Lower lobe of right lung (tissue), 2 donors: ENCODE data around the gene ELMO3. TPM values are rescaled to one million over a fixed set of nuclear protein-coding genes. Genes with fewer than 3 reads are reported as not detected.

Experiments used
- ATAC-seq, 2 donors: fragments of 200-7000 bp; cut with Tn5 transposase; one replicate each; pipeline ENCODE4 v1.9.1; 2020 to 2022; ENCODE audit warnings: mild to moderate bottlenecking in 2 of 2, moderate library complexity in 2 of 2
- DNase-seq: peaks from one replicate; pipeline ENCODE4 v3.0.0-alpha.2; 2020
- H3K27ac ChIP-seq: fragments of 200-600 bp; one replicate; pipeline ENCODE4 v1.8.0; 2022
- H3K27me3 ChIP-seq: fragments of 200-600 bp; one replicate; pipeline ENCODE4 v1.8.0; 2022; ENCODE audit warnings: low read depth
- H3K36me3 ChIP-seq: fragments of 200-600 bp; one replicate; pipeline ENCODE4 v1.8.0; 2022; ENCODE audit warnings: mild to moderate bottlenecking
- H3K4me1 ChIP-seq: fragments of 200-600 bp; one replicate; pipeline ENCODE4 v1.8.0; 2022
- H3K4me3 ChIP-seq: fragments of 200-600 bp; one replicate; pipeline ENCODE4 v1.8.0; 2022; ENCODE audit warnings: mild to moderate bottlenecking
- H3K9me3 ChIP-seq: fragments of 200-600 bp; one replicate; pipeline ENCODE4 v1.8.0; 2022
- CTCF ChIP-seq: fragments of 200-600 bp; IDR thresholded peaks from one replicate; pipeline ENCODE4 v1.8.0; 2022; ENCODE audit warnings: antibody characterized with exemption, mild to moderate bottlenecking
- intact Hi-C: fragments of 100-400 bp; cut with DNase I; formaldehyde crosslinking; loops from one replicate; pipeline ENCODE4 v1.11.0; 2022
- total RNA-seq: library from RNA; stranded (reverse); fragmentation: NEBNext Ultra II Directional; extraction: Animal tissue kit (Norgen Biotek cat#: 25700); gene quantifications from one replicate; pipeline ENCODE4 v1.2.1, GENCODE V29; 2021
- donor health status: DM: no; HTN: yes; CAD: no; lungs with severe emphysema.

The ELMO3 gene
- total RNA-seq, 1 donor from 2014 or later, result 14.9 TPM

- DNase-seq (no peak), ATAC-seq (no peak)
- TF ChIP-seq CTCF, result no peak
- Histone ChIP-seq H3K36me3 (peaks cover 7% of the 10 kb centered on the region), H3K9me3 (no peaks in the 10 kb centered on the region), H3K4me3 (peak overlapping the region; percentile 54), H3K27me3 (peaks cover 38% of the 10 kb centered on the region), H3K4me1 (peaks cover 57% of the 10 kb centered on the region), H3K27ac (no peak overlapping the region)
- intact Hi-C loops, result no loop called here
These were observed 36.3 kb upstream of the ELMO3 start for GRCh38 chr16:67162506-67163163.

DNA sequence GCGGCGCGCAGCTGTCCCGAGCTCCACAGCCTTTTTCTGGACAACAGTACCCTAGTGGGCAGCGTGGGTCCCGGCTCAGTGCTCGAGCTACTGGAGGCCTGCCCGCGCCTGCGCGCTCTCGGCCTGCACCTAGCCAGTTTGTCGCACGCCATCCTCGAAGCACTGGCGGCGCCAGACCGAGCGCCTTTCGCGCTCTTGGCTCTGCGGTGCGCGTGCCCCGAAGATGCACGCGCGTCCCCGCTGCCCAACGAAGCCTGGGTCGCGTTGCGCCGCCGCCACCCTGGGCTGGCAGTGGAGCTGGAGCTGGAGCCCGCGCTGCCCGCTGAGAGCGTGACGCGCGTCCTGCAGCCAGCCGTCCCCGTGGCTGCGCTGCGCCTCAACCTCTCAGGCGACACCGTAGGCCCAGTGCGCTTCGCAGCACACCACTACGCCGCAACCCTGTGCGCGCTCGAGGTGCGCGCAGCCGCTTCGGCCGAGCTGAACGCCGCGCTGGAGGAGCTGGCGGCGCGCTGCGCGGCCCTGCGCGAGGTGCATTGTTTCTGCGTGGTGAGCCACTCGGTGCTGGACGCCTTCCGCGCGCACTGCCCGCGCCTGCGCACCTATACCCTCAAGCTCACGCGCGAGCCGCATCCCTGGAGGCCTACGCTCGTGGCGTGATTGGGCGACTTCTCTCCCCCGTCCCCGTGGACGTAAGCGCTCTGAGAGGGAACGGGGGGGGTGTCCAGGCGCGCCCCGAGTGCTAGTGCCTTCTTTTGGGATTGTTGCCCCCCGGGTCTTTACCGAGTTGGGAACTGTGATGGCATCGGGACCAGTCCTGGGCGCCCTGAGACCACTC, 35.5 kb upstream of the ELMO3 start:
- DNase-seq, result no peak
- H3K4me3 ChIP-seq, result peak overlapping the region; percentile 54
- H3K36me3 ChIP-seq, result peaks cover 7% of the 10 kb centered on the region
- peaks cover 38% of the 10 kb centered on the region for H3K27me3 ChIP-seq
- peaks cover 56% of the 10 kb centered on the region for H3K4me1 ChIP-seq
- H3K9me3 ChIP-seq, result no peaks in the 10 kb centered on the region
- TF ChIP-seq CTCF, result no peak
- intact Hi-C loops, result no loop called here
- peak overlapping the region; percentile 36 for H3K27ac ChIP-seq
- peak in 1 of 2 donors; percentile 2 for ATAC-seq

DNA sequence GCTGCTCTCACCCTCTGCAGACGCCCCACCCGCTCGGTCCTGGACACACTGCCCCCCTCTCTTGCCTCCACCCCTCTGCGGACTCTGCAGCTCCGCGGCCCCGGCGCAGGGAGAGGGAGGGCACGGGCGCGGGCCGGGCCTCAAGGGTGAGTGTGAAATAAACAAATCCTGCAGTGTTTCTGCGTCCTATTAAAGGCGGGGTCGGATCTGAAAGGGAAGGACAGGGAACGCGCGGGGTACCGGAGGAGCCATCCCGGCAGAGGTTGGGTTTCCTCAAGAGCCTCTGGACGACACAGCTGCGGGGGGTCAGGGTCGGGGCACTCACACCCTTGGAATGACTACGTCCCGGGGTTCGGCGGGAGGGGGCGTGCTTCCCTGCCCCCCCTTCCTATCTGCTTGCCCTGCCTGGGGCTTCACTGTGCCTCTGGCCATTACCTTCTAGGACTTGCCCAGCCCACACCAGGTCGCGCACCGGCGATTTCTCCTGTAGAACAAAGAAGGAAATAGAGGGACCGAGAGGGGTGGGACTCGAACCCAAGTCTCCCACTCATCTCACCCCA, 34.9 kb upstream of the ELMO3 start:
- Histone ChIP-seq H3K4me1 (peaks cover 52% of the 10 kb centered on the region), H3K36me3 (peaks cover 7% of the 10 kb centered on the region), H3K9me3 (no peaks in the 10 kb centered on the region), H3K27ac (peak overlapping the region; percentile 36), H3K4me3 (peak overlapping the region; percentile 54), H3K27me3 (peaks cover 38% of the 10 kb centered on the region)
- no peak for DNase-seq
- ATAC-seq, result no peak
- intact Hi-C loops, result no loop called here
- TF ChIP-seq CTCF, result no peak

DNA sequence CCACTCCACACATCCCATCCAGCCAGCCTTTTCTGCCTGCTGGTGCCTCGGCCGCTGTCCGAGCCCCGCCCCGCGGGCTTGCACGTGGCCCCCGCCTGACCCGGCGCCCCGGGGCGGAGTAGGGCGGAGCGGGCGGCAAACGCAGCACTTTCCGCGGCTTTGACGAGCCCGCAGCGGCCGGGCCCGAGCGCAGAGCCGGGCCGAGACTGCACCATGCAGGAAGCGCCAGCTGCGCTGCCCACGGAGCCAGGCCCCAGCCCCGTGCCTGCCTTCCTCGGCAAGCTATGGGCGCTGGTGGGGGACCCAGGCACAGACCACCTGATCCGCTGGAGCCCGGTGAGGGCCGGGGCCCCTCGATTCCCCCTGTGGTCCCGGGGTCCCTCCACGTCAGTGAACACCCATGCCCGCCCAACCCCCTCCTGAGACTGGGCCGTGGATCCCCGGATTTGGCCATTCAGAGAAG, 34.3 kb upstream of the ELMO3 start, which contains the start of gene HSF4:
HSF4 (plus strand) TSS at position 147 of the 463 bp plus-strand sequence; CDS start at position 214, 67 bp downstream.
- Histone ChIP-seq H3K4me3 (peak within 1 kb of the TSS; percentile 54), H3K4me1 (peaks cover 55% of the 10 kb centered on the region), H3K27ac (peak within 1 kb of the TSS; percentile 64), H3K36me3 (peaks cover 7% of the 10 kb centered on the region), H3K9me3 (no peaks in the 10 kb centered on the region), H3K27me3 (peaks cover 38% of the 10 kb centered on the region)
- intact Hi-C loops, result no loop called here
- DNase-seq (peak; percentile 78), ATAC-seq (peak; percentile 46 to 53)
- TF ChIP-seq CTCF, result no peak
